Hypothalamus (tissue), 51 donors: Measurements from ENCODE around the gene ARPC5L.
"Not testable (repeated sequence)": the region's sequence is repeated elsewhere in the genome, so short reads cannot be mapped to it uniquely, and the experiment has no call there.

ENCODE experiments used
- DNase-seq, 51 donors: peaks; one replicate each; lab custom pipeline; 2025; lab: John Stamatoyannopoulos, UW

Gene ARPC5L

GRCh38 chr9:124840300-124840833, 21.6 kb upstream of the ARPC5L start:
- DNase-seq = no peak

- no peak for DNase-seq
Measured at GRCh38 chr9:124841075-124841821, 20.7 kb upstream of the ARPC5L start.

- no peak for DNase-seq
Measured at GRCh38 chr9:124843456-124844034, 18.4 kb upstream of the ARPC5L start.

- no peak for DNase-seq
Measured at GRCh38 chr9:124844291-124844690, 17.6 kb upstream of the ARPC5L start.

GRCh38 chr9:124846467-124846866, 15.5 kb upstream of the ARPC5L start:
- not testable (repeated sequence) for DNase-seq

- no peak for DNase-seq
Measured at GRCh38 chr9:124846969-124847368, 15.0 kb upstream of the ARPC5L start.

GRCh38 chr9:124849801-124850200, 12.1 kb upstream of the ARPC5L start:
- DNase-seq = no peak

GRCh38 chr9:124852121-124852828, 9.7 kb upstream of the ARPC5L start:
- no peak for DNase-seq

- peak in 47 of 51 donors; percentile 13 to 85 (median 60) for DNase-seq
Measured at GRCh38 chr9:124852829-124853531, 8.9 kb upstream of the ARPC5L start, which contains the start of gene WDR38. Gene WDR38, plus strand, starts transcription at chr9:124853460. Its CDS starts 72 bp downstream, at chr9:124853532.

GRCh38 chr9:124853605-124854143, 8.3 kb upstream of the ARPC5L start:
- DNase-seq = peak in 4 of 51 donors; percentile 60 to 68 (median 63)

GRCh38 chr9:124854161-124854560, 7.8 kb upstream of the ARPC5L start:
- DNase-seq = no peak

GRCh38 chr9:124854822-124855221, 7.1 kb upstream of the ARPC5L start:
- DNase-seq = no peak

- DNase-seq = no peak
Measured at GRCh38 chr9:124855566-124855943, 6.4 kb upstream of the ARPC5L start.

- DNase-seq = peak in 1 of 51 donors; percentile 13
Measured at GRCh38 chr9:124855944-124856765, 5.8 kb upstream of the ARPC5L start.

- DNase-seq = no peak
Measured at GRCh38 chr9:124857533-124858162, 4.3 kb upstream of the ARPC5L start.

- no peak for DNase-seq
Measured at GRCh38 chr9:124858330-124859046, 3.4 kb upstream of the ARPC5L start.

GRCh38 chr9:124859803-124860581, 1.9 kb upstream of the ARPC5L start:
- DNase-seq = no peak
